ENCODE results near the gene HHIPL1.

Gene HHIPL1

DNA sequence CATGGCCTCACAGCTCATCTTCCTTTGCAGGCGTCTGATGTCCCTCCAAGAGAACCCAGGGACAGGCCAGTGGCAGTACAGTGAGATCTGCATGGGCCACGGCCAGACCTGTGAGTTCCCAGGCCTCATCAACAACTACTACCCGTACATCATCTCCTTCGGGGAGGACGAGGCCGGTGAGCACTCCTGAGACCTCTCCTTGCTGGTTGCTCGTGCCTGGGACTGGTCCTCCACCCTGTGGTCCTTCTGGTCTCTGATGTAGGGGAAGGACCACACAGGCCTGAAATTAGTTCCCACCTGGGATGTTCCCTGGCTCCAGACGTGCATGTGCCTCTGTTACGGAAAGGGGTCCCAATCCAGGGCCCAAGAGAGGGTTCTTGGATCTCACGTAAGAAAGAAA is 17.9 kb downstream of the HHIPL1 start:
- DNase-seq: no peak

DNA sequence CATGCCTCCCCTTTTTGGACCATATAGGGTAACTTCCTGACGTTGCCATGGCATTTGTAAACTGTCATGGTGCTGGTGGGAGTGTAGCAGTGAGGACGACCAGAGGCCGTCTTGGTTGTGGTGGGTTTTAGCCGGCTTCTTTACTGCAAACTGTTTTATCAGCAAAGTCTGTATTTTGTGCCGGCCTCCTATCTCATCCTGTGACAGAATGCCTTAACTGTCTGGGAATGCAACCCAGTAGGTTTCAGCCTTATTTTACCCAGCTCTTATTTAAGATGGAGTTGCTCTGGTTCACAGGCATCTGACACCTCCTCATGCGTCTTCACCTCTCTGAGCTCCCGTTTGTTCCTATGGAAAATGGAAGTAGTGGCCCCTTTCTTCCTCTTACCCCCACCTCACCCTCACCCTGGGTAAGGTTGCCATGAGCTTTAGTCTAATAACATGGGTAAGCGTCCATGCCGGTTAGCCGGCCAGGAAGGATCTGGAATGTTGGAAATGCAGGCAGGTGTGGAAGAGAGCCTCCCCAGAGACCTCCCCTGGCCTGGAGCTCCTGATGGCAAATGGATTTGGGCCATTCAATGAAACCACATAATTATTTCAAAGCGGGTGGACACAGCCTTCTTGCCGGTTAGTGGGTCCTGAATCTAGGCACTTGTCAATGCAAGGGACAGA is 18.6 kb downstream of the HHIPL1 start:
- DNase-seq: no peak

DNA sequence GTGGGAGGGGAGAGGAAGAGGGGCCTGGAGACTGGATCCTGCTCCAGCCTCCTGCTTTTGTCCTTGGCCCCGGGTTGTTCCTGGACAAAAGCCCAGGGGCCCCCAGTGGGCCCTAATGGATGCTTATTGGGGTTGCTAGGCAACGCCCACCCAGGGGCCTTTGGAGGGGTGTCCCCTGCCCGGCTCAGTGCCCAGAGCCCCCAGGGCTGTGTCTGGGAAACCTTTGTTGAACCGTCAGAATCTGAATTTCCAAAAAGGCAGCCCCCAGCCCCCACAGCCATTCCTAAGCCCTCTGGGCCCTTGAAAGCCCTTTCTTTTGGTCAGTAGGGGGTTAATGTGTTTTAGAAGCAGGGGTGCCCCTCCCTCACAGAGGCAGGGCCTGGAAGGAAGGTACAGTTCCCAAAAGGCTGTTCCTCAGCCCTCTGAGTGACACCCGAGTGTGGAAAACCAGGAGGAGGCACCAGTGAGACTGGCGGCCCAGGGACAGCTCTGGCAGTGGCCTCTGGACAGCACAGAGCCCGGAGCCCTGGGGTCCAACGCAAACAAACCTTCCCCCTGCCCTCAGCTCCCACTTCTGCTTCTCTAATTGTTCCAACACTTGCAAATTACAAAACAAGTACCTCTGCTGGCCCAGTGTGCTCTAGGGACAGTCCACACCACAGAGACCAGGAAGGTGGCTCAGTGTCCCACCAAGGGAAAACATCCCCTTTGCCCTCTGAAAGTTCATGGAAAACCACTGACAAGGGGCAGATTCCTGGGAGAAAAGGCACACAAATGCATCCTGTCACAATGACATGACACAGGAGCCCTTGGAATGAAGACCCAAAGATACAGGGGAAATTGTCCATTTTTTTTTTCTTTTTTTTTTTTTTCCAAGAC is 19.4 kb downstream of the HHIPL1 start:
- DNase-seq: no peak

DNA sequence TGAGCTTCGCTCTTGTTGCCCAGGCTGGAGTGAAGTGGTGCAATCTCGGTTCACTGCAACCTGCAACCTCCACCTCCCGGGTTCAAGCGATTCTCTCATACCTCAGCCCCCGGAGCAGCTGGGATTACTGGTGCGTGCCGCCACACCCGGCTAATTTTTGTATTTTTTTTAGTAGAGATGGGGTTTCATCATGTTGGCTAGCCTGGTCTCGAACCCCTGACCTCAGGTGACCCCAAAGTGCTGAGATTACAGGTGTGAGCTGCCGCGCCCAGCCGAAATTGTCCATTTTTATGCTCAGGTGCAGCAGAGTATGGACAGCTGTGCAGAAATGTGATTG is 20.0 kb downstream of the HHIPL1 start:
- no peak for DNase-seq

DNA sequence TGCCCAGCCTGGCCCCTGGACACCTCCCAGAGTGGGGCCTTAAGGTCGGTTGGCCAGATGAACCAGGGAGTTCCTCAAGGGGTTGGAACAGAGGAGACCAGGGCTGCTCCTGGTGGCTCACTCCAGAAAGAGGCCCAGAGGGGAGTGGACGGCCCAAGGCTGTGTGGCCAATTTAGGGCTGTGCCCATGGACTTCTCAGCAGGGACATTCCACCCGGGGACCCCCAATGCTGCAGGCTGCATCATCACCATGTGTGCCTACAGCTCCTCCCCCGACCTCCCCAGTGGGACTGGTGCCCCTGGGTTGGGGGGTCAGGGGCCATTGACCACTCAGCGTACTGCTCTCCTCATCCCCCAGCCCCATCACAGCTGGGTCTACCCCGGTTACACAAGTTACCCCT is 21.6 kb downstream of the HHIPL1 start:
- no peak for DNase-seq

DNA sequence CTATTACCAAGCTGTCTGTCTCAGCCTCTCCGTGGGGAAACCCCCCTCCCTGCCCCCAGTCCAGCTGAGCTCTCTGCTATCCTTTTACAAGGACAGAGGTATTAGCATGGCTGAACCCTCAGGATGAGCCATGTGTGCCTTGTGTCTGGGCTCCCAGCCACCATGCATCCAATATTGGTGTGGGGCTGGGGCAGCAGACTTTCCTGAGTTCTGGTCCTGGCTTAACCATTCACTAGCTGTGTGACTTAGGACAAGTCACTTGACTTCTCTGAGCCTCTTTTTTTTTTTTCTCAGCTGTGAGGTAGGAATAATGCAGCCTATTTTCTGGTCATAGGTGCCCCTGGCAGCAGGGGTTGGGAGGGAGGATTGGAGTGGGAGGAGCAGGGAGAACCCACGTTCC is 22.1 kb downstream of the HHIPL1 start:
- no peak for DNase-seq

DNA sequence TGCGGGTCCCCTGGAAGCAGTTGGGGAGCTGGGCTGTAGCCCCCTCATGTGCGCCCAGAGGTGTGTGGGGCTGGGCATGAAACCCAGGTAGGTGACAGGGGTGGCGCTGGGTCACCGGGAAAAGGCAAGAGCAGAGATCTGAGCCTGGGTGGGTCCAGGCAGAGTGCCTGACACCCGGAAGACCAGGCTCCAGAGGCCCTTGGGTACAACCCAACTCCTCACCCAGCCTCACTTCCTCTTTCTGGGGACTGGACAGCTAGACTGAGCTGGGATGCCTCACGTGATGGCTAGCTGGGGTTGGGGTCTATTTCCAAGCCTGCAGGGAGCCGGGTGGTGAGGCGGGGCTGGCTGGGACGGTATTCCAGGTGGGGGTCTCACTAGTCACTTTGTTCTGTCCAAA is 22.9 kb downstream of the HHIPL1 start:
- DNase-seq: no peak

DNA sequence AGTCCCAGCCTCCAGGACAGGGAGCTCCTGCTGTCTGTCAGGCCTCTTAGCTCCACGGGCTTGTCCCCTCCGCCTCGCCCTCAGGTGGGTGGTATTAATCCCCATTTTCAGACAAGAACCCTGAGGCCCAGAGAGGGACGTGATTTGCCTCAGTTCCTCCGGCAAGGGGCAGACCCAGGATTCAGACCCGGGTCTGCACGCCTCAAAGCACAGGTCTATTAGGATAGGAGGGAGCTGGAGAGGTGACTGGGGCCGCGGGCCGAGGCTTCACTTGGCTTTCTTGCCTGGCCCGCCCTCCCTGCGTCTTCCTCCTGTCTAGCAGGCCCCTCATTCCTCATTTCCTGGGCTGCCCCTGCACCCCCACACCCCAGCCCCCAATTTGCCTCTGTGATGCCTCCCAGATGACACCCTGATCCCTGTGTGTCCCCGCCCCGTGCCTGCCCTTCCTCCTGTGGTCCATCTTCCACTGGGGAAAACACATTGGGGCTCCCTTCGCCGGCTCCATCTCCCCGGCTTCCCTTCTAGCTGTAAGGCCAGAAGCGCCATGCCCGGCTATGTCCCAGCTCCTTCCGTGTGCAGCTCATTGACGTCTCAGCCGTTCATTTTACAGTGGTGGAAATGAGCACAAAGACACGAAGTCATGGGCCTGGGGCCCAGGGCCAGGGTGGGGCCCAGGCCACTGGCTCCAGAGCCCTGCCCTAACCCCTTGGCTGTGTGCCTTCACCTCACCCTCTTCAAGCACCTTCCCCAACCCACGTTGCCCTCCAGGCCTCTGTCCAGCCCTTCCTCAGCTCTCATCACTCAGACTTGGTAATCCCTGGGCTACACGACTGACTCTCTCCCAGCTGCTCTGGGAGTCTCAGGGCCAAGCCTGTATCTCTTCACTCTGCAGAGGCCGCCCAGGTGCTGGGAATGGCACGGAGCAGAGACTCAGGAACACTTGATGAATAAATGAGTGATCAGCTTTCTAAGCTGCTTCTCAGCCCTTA is 23.7 kb downstream of the HHIPL1 start:
- DNase-seq: no peak

DNA sequence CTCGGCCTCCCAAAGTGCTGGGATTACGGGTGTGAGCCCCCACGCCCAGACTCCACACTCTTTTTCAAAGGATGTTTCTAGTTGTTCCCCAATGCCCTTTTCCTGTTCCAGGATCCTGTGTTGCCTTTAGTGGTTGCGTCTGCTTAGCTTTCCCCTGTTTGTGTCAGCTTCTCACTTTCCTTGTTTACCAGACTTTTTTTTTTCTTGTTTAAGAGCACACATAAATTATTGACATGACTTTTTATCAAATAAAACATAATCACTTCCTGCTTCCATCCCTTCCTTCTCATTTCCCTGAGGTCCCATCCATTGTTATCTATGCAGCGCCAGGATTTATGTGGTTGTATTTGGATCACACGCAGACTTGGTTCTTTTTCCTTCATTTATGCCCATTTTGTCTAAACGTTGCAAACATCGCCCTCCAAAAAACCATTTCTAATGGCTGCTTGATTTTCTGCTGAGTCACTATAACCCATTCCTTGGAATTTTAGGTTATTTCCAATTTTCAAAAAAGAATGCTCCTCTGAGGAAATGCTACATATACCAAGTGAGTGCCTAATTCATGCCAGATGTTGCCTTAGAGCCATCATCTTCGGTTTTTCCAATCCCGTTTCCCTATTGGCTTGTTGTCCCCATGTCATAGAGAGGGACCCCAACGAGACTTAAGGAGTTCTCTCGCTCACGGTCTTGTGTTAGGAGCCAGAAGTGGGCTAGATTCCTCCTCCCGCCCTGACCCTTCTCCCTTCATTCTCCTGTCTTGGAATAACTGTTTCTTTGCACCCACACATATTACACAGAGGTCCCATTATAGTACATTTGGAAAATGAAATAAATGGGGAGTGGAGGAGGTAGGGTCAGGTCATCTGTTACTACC is 25.7 kb downstream of the HHIPL1 start:
- DNase-seq: no peak

DNA sequence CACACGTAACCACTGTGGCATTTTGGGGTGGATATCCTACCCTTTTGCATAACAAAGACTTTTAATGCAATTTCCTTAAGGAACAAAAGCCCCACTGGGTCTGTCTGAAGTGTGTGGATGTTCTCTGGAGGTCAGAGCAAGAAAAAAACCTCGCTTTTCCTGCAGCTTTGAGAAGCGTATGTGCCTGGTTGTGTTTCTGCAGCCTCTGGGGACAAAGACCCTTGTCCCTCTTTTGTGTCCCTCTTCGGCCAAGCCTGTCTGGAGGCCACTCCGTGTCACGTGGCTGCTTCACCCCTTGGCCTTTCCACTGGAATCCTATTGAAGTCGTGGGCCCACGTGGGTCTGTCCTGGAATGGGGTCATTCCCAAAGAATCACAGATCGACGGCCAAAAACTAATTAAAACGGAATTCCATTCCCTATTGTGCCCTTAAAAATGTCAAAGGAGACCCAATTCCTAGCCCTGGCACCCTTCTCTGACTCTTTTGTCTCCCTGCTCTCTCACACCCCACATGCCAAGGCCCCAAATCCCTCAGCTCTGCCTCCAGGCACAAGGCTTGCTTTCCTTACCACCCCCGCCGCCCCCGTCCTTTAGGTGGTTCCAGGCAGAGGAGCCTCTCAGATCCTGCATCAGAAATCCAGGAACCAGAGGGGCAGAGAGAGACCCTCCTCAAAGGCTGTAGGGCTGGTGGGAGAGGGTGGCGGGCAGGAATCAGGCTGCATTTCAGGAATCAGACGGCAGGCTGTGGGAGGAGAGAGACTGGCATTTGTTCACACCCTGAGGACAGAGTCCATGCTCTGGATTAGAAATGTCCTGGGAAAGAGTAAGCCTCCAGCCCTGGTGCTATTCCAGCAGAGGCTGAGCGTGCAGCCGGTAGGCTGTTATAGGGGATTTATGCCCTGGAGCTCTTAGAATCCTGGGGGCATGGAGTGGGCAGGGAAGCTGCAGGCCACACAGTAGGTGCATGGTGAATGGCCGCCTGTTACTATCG is 26.6 kb downstream of the HHIPL1 start:
- no peak for DNase-seq

DNA sequence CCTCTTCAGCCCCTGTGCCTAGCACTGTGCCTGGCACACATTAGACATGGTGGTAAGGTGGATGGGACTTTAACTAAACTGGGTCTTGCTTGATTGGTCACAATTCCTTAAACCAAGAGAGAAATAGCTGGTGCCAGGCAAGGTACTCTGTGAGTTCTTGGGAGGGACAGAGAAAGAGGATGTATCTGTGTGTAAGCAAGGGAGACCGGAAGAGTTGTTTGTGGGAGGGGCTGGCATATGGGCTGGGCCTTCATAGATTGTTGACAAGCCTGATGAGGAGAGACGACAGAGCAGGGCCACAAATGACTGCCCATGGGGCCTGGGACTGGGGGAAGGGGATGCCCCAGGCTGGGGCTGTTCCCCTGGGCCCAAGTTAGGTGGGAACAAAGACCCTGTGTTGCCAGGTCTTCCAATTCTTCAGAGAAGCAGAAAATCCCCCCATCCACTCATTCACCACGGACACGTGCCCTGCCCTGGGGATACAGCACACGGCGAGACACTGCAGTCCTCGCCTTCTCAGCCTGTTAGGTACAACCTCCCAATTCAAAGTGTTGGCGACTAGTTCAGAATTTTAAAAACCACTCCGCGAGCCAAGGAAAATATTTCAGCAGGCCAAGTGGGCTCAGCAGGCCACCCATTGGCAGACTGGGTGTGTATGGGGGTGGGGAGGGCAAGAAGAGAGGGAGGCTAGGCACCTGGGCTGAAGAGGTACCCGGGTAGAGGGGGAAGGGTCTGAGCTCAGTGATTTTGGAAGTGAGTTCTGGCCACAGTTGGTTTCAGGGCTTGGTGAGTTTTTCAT is 27.8 kb downstream of the HHIPL1 start:
- no peak for DNase-seq

DNA sequence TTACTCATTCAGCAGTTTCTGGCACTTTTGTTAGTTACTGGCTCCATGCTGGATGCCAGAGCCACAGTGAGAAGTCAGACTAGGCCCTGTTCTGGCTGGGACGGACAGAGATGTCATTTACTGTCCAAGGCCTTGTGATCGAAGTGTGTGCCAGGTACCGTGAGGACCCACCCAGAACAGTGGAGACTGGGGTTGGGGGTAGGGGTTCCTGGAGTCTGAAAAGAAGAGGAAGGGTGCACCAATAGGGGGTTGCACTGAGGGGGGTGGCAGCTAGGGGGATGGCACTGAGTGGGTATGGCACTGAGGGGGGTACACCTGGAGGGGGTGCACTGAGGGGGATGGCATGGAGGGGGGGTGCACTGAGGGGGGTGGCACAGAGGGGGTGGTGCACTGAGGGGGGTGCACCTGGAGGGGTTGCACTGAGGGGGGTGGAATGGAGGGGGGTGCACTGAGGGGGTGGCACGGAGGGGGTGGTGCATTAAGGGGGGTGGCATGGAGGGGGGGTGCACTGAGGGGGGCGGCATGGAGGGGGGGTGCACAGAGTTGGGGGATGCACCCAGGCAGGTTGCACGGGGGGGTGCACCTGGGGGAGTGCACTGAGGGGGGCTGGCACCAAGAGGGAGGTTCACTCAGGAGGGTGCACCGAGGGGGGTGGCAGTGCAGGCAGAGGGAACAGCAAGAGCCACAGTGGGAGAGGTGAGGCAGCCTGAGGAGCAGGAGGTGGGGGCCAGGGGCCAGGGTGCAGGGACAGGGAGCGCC is 28.6 kb downstream of the HHIPL1 start:
- DNase-seq: no peak

DNA sequence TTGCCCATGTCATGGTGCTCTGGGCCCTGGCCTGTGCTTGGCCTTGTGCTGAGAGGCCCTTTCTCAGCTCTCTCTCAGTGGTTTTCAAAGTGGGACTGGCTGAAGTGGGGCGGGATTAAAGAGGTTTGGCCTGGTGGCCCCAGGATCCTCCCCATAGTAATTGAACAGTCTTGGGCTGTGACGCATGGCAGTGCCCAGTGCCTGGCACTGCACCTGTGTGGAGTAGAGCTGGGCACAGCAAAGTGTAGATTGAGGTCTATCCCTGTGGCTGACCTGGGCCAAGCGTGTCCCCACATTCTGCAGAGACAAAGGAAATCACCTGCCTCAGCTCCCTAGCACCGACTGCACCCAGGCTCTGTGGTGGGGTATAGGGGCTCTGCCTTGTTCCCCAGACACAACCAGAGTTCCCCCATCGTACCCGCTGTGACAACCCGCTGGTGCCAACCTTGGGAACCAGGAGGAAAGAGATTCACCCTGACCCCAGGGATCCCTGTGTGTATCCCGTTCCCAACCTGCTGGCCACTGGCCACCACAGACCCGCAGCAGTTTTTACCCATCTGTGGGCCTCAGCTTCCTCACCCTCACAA is 29.2 kb downstream of the HHIPL1 start:
- no peak for DNase-seq

DNA sequence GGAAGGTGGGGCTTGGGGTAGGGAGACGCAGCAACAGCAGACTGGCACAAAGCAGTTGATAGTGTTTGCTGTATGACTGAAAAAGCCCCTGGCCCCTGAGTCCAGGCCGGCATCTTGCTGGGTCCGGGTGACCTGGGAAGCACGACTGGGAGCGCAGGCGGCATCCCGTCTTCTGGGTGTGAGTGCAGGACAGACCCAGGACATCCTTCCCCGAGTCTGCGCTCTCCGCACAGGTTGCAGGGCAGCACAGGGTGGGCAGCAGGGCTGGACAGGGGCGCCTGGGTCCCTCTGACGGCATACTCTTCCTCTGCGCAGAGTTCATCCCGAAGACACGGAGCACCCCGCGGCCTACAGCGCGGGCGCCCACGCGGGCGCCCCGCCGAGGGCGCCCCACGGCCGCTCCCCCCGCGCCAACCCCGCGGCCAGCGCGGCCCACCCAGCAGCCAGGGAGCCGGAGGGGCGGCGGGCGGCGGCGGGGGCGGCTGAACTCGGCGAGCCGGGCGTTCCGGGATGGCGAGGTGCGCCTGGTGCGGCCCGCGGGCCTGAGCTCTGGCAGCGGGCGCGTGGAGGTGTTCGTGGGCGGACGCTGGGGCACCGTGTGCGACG is 29.9 kb downstream of the HHIPL1 start:
- no peak for DNase-seq

DNA sequence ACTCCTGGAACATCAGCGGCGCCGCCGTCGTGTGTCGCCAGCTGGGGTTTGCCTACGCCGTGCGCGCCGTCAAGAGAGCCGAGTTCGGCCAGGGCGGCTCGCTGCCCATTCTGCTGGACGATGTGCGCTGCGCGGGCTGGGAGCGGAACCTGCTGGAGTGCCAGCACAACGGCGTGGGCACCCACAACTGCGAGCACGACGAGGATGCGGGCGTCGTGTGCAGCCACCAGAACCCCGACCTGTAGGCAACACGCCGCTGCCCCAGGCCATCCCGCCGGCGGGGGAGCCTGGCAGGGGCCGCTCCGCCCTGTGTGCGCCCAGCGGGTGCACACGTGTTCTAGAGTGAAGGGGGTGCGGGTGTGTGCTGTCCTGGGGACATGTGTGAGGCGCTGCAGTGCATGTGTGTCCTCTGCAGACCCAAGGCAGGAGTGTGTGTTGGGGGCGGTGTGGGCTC is 30.5 kb downstream of the HHIPL1 start:
- DNase-seq: no peak

DNA sequence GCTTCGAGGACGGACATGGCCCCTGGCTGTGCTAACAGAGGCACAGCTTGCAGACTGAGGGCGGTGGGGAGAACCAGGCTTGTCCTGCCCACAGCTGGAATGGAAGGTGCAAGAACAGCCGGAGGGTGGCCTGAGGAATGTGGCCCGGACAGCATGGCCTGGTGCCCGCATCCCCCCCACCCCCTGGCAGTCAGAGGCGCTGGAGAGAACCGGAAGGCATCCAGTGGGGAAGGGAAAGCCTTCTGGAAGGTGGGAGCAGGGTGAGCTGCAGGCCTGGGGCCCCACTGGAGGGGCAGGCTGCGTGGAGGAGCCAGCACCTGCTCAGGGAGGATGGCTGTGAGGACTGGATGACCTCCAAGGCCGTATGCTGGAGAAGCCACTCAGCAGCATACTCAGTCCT is 31.0 kb downstream of the HHIPL1 start:
- DNase-seq: no peak

DNA sequence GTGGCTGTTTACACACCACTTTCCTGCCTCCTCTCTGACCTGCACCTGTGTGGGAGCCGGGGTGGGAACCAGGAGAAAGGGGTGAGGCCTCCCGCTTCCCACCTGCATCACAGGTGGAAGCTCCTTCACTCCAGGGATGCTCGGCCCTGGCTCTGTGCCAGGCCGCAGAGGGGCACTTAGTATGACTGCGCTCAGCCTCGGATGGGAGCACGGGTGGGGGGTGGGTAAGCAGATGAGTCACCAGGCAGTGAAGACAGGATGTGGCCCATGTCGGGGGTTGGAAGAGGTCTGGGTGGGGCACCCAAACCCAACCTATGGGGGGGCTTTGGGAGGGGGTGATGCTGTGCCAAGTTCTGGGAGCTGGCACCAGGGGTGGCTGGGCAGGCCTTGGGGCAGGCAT is 31.7 kb downstream of the HHIPL1 start:
- DNase-seq: no peak
